Measurements from ENCODE around the gene EEF2.

DNA sequence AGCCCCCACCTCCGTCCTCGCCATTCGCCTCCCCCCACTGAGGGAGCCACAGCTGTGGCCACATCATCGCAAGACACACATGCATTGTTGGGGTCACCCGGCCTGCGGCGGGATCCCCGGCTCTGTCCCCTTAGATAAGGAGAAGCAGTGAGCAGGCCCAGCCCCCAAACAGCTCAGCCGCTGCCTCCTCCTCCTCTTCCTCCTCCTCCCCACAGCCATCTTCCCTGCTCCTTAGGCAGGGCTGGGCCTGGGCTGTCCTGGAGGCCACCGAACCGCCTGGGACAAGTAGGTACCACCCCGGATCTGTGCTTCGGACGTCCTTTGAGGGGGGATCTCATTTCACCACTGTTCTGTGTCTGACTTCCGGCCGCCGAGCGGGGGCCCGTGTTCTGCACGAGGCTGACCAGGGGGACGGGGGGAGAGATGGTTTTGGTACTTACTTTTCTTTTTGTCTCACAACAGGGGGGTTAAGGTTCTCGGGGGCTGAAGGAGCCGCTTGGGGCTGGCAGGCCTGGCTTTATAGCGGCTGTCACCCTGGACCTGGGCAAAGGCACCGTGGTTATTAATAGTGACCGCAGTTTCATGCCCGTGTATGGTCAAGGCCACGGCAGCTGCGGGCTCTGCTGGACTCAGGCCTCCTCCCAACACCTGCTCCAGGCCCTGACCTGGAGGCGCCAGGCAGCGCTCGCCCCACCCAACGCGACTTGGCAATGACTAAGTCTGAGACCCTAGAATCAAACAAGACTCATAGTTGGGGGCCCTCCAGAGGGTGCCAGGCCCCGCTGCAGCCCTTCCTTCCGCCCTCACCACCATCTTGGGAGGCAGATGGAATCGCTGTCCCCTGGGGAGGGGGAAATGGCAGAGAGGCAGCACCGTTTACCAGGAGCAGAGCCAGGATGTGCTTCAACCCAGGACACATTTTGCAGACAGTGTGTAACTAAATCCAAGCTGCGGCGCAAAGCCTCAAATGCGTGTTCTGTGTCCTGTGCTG lies 34.1 kb downstream of the EEF2 start:
- no peak for TF ChIP-seq CTCF (conservative IDR thresholded peaks at IDR 0.05; ENCODE audit: low read length)
- no peak for TF ChIP-seq EZH2phosphoT487 (IDR thresholded peaks at IDR 0.05; ENCODE audit: borderline replicate concordance, low read depth, low read length)
